RWPE2 (cell line): ENCODE results near the gene NFKB2.

ENCODE experiments used
- ATAC-seq: fragments of 200-7000 bp; cut with Tn5 transposase; 3 replicates; pipeline ENCODE4 v1.9.1; 2021; ENCODE audit warnings: low read depth
- DNase-seq: peaks from one replicate; pipeline ENCODE4 v3.0.0-alpha.2; 2020; ENCODE audit warnings: low spot score
- H3K27ac ChIP-seq: fragments of 450-650 bp; 2 replicates; pipeline ENCODE4 v1.5.1; 2017; ENCODE audit warnings: mild to moderate bottlenecking; ENCODE audit not compliant: poor library complexity, severe bottlenecking
- H3K27me3 ChIP-seq: fragments of 250-450 bp; sonication (Bioruptor Pico); 2 replicates; pipeline ENCODE4 v1.5.1; 2021; ENCODE audit warnings: mild to moderate bottlenecking, moderate library complexity; ENCODE audit not compliant: insufficient read depth, poor library complexity, severe bottlenecking
- H3K36me3 ChIP-seq: fragments of 250-450 bp; sonication (Bioruptor Pico); 2 replicates; pipeline ENCODE4 v1.5.1; 2020; ENCODE audit warnings: low read depth, mild to moderate bottlenecking, moderate library complexity
- H3K4me1 ChIP-seq: fragments of 250-450 bp; sonication (Bioruptor Pico); 2 replicates; pipeline ENCODE4 v1.5.1; 2021; ENCODE audit warnings: mild to moderate bottlenecking, moderate library complexity; ENCODE audit not compliant: insufficient read depth, poor library complexity, severe bottlenecking
- H3K4me3 ChIP-seq: fragments of 250-450 bp; sonication (Bioruptor Pico); 2 replicates; pipeline ENCODE4 v1.5.1; 2021; ENCODE audit warnings: mild to moderate bottlenecking, moderate library complexity; ENCODE audit not compliant: severe bottlenecking
- H3K9me3 ChIP-seq: fragments of 250-450 bp; sonication (Bioruptor Pico); 2 replicates; pipeline ENCODE4 v1.5.1; 2021; ENCODE audit warnings: mild to moderate bottlenecking, moderate library complexity; ENCODE audit not compliant: severe bottlenecking
- TF ChIP-seq, protein P1 (sequence below): fragments of 450-650 bp; IDR thresholded peaks from one replicate; pipeline ENCODE4 v1.5.1; 2017; ENCODE audit warnings: mild to moderate bottlenecking, moderate library complexity; ENCODE audit not compliant: poor library complexity, severe bottlenecking

NFKB2 gene

GRCh38 chr10:102384053-102384452, 11.5 kb upstream of the NFKB2 start:
- no peak overlapping the region for H3K4me3 ChIP-seq
- H3K27me3 ChIP-seq: no peaks in the 10 kb centered on the region
- TF ChIP-seq, protein P1, sequence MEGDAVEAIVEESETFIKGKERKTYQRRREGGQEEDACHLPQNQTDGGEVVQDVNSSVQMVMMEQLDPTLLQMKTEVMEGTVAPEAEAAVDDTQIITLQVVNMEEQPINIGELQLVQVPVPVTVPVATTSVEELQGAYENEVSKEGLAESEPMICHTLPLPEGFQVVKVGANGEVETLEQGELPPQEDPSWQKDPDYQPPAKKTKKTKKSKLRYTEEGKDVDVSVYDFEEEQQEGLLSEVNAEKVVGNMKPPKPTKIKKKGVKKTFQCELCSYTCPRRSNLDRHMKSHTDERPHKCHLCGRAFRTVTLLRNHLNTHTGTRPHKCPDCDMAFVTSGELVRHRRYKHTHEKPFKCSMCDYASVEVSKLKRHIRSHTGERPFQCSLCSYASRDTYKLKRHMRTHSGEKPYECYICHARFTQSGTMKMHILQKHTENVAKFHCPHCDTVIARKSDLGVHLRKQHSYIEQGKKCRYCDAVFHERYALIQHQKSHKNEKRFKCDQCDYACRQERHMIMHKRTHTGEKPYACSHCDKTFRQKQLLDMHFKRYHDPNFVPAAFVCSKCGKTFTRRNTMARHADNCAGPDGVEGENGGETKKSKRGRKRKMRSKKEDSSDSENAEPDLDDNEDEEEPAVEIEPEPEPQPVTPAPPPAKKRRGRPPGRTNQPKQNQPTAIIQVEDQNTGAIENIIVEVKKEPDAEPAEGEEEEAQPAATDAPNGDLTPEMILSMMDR: no peak
- H3K4me1 ChIP-seq: no peaks in the 10 kb centered on the region
- H3K36me3 ChIP-seq: peaks cover 16% of the 10 kb centered on the region
- no peak overlapping the region for H3K27ac ChIP-seq
- no peaks in the 10 kb centered on the region for H3K9me3 ChIP-seq
- ATAC-seq (peak; percentile 11; the same call in 1 of the 3 replicates), DNase-seq (no peak)

DNA sequence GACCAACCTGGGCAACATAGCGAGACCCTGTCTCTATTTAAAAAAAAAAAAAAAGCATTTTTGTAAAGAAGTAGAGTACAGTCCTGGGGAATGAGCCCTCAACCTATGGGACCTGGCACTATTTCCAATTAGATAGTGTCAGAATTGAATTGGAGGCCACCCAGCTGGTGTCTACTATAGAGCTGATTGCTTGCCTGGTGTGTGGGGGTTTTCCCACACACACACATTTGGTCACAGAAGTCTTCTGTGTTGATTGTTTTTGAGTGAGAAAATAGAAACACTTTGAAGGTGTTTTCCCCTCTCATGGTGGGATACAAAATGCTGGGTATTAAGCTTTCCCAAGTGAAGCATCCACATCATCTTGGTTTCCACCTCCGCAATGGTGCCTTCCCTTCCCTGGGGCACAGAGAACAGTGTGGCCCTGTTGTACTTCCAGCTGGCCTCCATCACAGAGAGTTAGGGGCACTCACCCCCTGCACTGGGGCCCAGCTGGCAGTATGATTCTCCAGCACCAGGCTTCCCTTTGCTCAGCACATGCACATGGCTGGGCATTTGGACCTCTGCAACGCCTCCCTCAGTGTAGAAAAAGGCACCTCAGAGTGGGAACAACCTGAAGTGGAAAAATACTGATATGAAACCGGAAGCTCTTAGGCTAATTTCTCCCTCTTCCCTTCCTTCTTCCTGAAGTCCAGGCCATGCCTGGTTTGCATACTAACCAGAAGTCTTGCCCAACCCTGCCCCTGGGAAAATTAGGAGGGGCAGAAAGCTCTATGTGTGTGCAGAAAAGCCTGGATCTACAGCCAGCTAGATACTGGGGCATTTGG, 10.7 kb upstream of the NFKB2 start:
- Histone ChIP-seq H3K27me3 (no peaks in the 10 kb centered on the region), H3K4me3 (no peak overlapping the region), H3K9me3 (no peaks in the 10 kb centered on the region), H3K27ac (no peak overlapping the region), H3K36me3 (peaks cover 9% of the 10 kb centered on the region), H3K4me1 (no peaks in the 10 kb centered on the region)
- peak; percentile 22; the same call in 1 of the 3 replicates for ATAC-seq
- no peak for DNase-seq
- TF ChIP-seq, protein P1: no peak

DNA sequence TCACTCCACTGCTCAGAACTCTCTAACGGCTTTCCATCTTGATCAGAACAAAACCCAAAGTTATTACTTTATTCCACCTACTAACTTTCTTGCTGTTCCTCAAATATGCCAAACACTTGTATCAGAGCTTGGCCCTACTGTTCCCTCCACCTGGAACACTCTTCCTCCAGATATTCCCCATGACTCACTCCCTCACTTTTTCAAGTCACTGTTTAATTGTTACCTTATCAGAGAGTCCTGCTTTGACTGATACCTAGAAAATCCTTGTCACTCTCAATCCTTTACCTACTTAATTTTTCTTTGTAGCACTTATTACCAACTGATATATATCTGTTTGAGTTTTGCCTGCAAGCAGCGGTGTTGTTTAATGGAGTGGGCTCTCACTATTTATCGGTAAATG, 5.6 kb upstream of the NFKB2 start:
- Histone ChIP-seq H3K36me3 (no peaks in the 10 kb centered on the region), H3K4me3 (no peak overlapping the region), H3K4me1 (no peaks in the 10 kb centered on the region), H3K27ac (no peak overlapping the region), H3K9me3 (no peaks in the 10 kb centered on the region), H3K27me3 (no peaks in the 10 kb centered on the region)
- TF ChIP-seq, protein P1: no peak
- DNase-seq (no peak), ATAC-seq (no peak)

- Histone ChIP-seq H3K27ac (no peak overlapping the region), H3K27me3 (no peaks in the 10 kb centered on the region), H3K4me3 (no peak overlapping the region), H3K36me3 (peaks cover 5% of the 10 kb centered on the region; the same call in 1 of the 2 replicates), H3K9me3 (no peaks in the 10 kb centered on the region), H3K4me1 (no peaks in the 10 kb centered on the region)
- ATAC-seq: no peak
- no peak for DNase-seq
- TF ChIP-seq, protein P1: no peak
Observed at GRCh38 chr10:102392306-102392705, 3.2 kb upstream of the NFKB2 start.
